Measurements from ENCODE around the gene MCC.

DNA sequence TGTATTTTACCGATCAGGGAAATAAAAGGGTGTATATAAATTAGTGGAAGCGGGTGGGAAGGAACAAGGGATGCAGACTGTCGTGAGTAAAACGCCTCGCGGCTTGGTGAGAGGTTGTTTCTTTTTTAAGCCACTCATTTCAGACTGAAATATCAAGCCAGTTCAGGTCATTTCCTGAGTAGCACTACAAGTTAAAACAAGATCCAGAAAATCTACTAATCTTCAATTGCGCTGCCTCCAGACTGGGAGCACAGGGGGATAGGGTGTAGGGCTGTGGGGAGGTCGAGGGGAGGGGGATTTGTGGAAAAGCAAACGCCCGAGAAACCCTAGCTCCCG lies 194.3 kb downstream of the MCC start:
- TF ChIP-seq CTCF (IDR thresholded peaks at IDR 0.05) = no peak
- TF ChIP-seq POLR2A (IDR thresholded peaks at IDR 0.05) = no peak

Data from thyroid gland (tissue), 4 donors.